Stimulated activated CD4-positive, alpha-beta T cell treated with anti-CD3 and anti-CD28 coated beads, Interleukin-2, amount 100 ng/mL, for 48 hours (primary cell): ENCODE results near the gene LRRC47.
A peak's percentile ranks its signal among the peaks of the same experiment; 100 is the strongest.
"Not testable (repeated sequence)": the region's sequence is repeated elsewhere in the genome, so short reads cannot be mapped to it uniquely, and the experiment has no call there.

Experiments used
- DNase-seq, 2 donors: peaks; one replicate each; pipeline ENCODE4 v3.0.0-alpha.2; 2020

Gene LRRC47

DNA sequence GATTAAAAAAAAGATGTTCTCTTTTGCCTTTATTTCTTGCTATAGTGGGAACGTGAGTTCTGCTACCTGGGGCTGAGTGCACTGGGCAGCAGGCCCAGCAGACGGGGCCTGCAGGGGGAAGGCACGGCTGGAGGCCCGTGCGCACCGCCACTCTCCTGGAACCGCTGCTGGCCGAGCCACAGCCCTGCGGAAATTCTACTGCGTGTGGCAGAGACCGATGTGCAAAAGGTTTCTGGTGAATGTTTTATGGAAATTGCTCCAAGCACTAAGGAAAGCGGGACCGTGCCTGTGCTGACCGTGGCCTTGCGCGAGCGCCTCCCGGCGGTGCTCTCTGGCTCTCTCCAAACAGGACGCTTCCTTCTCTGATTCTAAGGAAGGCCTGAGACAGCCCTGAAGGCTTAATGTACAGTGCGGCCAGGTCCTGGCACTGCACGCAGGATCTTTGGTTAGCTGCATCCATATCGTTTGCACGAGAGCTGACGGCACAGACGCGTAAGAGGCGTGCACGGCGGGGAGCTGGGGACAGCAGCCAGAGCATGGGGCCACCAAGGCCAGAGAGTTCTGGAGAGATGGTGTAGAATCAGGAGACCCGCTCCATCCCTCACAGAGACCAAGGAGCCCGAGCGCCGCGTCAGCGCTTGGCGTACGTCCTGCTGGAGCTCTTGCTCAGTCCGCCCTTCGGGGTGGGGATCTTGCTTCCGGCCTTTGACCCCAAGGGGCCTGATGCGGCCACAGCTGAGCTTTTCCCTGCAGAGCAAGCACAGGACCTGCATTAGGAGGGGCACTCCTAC is 18.7 kb upstream of the LRRC47 start:
- no peak for DNase-seq

DNA sequence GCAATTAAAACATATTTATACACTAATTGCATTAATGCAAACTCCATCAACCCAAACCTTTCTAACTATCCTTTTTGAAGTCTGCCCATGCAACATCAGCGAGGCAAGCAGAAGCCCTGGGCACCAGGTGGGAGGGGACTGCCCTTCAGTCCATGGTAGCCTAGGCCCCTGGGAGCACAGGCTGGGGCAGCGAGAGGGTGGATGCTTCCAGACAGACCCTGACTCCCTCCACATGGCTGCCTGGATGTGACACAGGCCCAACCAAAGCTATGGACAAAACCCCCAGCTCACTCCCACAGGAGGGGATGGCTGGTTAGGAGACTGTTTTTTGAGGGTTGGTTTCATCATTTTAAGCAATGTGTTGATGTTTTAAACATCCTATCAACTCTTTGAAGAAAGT is 17.8 kb upstream of the LRRC47 start:
- no peak for DNase-seq

DNA sequence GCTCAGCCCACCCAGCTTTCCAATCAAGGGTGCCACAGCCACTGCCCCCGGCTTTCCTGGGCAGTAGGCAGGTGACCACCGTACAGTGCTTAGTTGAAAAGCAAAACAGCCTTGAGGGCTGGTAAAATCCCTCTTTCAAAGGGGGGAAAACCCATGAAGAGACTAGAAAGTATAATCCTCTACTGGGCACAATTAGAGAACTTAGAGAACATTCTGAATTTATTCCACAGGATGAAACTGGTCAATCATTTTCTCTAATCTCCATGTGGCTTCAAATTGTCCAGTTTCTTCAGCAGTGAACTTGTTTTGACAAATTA is 15.3 kb upstream of the LRRC47 start:
- no peak for DNase-seq

- DNase-seq = not testable (repeated sequence)
Measured at GRCh38 chr1:3810149-3810761, 14.0 kb upstream of the LRRC47 start.

DNA sequence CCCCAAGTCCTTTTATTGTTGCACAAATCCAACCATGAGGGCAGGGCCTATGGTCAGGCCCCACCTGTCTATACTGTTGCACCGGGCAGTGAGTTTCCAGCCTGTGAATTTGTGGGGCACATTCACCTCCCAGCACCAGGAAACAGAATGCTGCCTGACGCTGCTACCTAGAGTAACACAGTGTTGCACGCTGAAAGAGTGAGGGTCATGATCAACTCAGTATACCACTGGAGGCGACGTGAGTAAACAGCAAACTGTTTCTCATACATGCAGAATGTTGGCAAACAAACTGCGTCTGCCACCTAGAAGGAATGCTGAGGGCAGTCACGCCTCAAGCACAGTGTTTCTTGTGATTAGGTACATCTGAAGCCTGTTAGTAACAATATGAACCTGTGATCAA is 13.4 kb upstream of the LRRC47 start:
- no peak for DNase-seq

GRCh38 chr1:3807769-3808168 is 11.5 kb upstream of the LRRC47 start:
- DNase-seq = no peak

DNA sequence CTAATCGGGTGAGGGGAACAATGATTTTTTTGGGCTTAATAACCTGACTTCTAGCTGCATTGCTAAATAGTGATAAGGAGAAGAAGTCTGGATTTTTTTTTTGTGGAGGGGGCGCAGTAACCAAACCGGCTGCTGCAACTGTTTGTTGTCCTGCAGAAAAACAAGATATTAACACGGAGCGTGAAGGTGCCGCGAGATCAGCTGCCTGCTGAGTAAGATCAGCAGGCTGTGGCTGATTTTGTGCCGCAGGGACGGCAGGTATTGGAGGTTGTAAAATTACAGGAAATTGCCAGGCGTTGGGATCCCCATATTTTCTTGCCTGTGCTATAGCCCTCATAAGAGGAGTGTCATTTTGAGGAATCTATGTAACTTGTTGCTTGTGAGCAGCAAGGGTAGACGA is 8.7 kb upstream of the LRRC47 start:
- no peak for DNase-seq

DNA sequence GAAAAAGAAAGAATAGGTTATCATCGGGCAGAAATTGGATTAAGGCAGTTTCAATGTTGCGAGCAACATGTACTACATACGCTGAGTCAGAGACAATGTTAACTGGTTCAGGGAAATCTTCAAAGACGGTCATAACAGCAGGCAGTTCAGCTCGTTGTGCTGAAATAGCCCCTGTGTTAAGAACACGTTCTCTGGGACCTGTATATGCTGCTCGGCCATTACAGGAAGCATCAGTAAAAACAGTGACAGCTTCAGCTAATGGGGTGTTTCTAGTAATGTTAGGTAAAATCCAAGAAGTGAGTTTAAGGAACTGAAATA is 8.3 kb upstream of the LRRC47 start:
- DNase-seq = not testable (repeated sequence)

- DNase-seq = no peak
Measured at GRCh38 chr1:3803905-3804626, 7.8 kb upstream of the LRRC47 start.

GRCh38 chr1:3800795-3801194 is 4.5 kb upstream of the LRRC47 start:
- DNase-seq = not testable (repeated sequence)

DNA sequence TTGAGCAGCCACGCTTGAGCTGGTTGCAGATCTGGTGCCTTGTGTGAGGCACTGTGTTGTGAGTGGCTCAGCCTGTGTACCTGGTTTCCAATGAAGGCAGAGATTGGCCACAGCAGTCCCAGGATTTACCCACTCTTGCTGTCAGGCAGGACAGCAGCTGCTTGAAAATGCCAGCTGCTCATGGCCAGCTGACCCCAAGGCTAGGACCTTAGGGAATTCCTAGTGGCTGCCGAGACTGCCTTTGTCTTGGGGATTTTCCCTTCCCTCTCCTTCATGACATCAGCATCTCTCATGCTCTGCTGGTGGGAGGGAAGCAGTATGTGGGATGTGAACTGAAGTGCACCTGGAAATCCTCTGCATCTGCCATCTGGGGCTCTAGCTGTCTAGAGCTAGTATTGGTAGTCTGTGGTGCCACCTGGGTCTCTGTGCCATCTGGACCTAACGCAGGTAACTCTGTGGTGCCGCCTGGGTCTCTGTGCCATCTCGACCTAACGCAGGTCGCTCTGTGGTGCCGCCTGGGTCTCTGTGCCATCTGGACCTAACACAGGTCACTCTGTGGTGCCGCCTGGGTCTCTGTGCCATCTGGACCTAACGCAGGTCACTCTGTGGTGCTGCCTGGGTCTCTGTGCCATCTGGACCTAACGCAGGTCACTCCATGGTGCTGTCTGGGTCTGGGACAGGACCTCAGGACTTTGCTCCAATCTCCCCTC is 3.8 kb upstream of the LRRC47 start:
- DNase-seq = no peak

DNA sequence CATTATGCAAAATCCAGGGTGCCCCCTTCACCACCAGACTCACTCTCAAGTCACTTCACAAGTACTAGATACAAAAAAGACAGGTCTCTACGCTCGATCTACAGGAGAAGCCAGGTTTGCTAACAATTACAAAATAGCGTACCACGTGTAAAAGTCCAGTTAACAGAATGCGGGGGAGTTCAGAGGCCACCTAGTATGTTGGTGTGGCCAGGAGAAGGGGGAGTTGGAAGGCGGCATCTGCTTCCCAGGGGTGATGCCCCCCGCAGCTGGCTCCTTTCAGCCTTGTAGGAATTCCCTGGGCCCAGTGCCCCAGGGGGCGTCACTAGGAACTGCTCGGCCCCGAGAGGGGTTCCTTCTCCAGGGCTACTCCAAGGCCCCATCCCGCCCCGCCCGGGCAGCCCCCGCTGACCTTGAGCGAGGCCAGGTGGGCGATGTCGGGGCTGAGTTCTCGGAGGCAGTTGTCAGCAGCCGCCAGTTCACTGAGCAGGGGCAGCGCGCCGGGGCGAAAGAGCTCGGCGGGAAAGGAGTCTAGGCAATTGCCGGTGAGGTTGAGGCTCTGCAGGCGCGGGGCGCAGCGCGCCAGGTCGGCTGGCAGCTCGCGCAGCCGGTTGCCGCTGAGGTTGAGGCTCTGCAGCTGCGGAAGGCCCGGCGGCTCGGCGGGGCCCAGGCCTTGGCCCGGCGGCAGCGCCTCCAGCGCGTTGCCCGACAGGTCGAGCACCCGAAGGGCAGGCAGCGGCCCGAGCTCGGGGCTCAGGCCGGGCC is 664 bp downstream of the LRRC47 start:
- no peak for DNase-seq

DNA sequence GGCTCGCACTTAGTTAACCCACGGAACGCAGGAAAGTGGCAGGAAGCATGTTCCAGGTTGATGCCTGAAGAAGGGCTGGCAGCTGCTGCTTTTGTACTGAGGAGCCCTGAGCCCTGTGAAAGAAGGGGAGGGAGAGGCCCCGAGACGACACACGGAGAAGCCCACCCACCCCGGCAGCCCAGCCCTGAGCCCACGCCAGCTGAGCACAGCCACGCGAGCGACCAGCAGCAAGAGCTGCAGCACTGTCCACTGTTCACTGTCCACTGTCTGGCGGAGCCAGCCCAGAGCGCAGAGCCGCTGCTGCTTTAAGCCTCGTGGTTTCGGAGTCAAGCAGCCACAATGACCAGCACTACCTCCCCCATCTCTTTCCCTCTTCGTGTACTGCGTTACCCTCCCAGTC is 5.3 kb downstream of the LRRC47 start:
- DNase-seq = no peak

GRCh38 chr1:3790500-3790923 is 5.8 kb downstream of the LRRC47 start:
- no peak for DNase-seq

DNA sequence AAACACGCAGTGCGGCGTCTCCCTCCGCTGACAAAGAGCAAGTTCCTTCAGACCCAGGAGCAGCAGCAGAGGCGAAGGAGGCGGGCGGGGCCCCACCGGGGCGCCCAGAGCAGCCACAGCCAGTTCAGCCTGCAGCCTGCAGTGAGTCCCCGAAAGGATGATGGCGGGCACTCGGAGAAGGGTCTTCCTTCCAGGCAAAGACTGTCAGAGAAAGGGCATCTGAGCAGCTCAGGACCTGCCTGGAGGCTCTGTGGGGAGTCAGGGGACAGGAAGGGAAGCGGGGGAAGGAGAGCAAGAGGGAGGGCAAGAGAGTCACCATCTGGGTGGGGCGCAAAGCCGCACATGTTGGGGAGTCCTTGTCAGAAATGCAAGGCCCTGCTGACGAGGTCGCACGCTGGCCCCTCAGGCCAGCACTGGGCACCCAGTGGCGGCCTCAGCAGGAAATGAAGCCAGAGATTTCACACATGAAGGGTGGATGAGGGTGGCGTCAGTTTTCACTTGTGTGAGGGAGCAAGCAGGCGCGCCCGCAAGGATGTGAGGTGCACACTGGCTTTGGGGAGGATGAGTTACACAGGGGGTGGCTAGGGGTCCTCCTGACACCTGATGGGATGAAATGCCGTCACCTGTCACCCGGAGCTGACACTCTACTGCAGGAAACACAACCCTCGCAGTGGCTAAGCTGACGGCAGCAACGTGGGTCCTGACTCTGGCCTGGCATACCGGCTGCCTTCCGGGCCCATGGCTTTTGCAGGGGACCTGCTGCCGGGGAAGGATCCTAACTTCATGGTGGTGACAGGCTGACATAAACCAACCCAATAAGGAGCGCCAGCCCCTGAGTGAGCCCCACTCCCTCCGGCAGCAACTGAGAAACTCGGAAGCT is 6.6 kb downstream of the LRRC47 start:
- DNase-seq = no peak

DNA sequence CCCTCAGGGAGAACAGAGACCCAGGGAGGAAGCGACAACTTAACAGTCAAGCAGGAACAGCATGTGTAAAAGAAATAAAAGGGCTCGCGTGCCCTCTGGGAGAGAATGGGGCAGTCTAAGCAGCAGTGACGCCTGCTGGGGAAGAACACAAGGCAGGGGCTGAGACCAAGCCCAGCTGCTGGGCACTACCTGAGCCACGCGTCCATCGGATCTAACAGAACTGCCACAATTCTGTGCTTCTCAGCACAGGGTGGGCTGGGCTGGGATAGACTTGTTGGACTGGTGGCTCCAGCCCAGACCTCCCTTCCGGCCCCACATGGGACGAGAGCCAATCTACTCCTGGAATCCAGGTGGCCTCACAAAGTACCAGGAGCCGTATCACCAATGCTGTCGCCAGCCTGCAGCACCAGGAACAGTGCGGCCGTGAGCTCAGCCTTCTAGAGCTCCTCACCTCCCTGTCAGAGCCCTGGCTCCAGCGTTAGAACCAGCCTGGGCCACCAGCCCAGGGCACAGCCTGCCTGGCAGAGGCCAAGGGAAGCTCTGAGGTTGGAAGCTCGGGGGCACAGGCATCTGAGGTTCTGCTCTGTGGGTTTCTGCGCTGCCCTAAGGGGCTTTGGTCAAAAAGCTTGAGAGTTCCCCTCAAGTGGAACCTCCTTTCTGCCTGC is 7.4 kb downstream of the LRRC47 start:
- DNase-seq = no peak

DNA sequence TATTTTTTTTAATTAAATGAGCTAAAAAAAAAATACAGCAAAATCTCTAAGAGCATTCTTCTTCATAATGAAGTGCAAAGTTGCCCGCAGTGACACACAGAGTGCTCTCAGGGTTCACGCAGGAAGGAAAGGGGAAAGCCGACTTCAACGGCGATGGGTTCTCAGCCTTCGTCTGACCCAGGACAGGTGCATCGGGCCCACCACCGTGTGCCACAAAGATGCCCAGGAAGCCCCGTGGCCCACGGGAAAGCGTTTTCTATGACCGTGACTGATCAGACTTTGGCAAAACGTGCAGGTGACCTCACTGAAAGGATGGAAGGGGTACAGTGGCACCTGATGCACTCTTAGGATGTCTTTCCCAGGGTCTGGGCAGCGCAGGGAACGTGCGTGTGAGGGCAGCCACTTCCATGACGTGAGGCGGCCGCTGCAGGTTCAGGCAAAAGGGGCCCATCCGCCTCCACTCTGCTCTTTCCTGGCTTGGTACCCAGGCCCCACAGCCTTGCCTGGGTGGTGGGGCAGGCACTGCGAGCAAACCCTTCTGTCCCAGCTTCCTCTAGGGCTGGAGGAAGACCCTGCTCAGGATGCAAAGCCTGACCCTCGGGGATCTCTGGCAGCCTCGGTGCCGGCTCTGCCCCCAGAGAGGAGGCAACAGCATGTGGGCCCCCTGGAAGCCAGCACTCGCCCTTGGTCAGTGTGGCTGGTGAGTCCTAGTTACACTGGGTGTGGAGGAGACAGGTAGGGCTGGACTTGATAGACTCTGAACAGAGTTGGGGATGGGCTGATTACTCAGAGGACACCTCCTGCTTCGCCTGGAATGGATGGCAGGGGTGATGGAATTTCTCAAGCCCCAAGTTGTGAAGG is 8.3 kb downstream of the LRRC47 start:
- DNase-seq = no peak

GRCh38 chr1:3787349-3787715 is 9.0 kb downstream of the LRRC47 start:
- DNase-seq = peak in 1 of 2 donors; percentile 33

DNA sequence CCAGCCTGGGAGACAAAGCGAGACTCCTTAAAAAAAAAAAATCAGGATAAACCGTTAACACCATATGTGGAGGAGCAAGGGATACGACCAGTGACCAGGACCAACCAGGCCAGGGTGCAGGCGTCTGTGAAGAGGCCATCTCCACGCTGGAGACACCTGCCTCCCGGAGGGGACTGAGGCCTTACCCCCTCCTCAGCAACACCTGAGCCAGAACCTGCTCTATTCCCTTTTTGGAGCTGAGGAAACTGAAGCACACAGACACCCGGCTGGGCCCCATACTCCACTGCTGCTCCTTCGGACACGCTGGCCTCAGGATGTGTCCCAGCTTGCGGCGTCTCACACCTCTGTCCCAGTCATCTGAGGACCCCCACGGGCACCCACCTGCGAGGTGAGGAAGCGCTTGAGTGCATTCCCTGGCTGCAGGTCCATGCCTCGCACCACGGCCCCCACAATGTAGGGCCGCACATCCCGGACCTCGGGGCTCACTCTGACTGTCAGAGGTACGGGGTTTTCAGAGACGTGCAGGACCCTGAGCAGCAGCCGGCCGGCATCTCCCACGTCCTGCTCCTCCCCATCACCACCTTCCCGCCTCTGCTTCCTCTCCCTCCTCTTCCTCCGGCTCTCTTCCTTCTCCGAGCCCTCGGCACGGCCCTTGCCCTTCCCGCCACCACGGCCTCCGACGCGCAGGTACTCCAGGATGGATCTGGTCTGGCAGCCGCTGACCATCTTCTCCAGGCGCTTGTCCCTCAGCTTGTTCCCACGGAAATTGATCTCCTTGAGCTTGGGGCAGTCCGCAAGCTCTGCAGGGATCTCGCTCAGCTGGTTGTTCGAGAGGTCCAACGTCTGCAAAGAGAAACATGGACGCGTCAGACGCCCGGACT is 9.6 kb downstream of the LRRC47 start:
- DNase-seq = no peak
